Neural progenitor cell (in vitro differentiated cells): ENCODE measurements around the gene JAK3.
A peak's percentile ranks its signal among the peaks of the same experiment; 100 is the strongest.

Source experiments
- EZH2 ChIP-seq: fragments of 200-600 bp; sonication (generic); IDR thresholded peaks from 2 replicates; pipeline ENCODE4 v1.6.1; 2017; ENCODE audit warnings: antibody characterized with exemption, mild to moderate bottlenecking, moderate library complexity
- TF ChIP-seq, protein P1 (sequence below): fragments of 200-600 bp; sonication (generic); IDR thresholded peaks from 2 replicates; pipeline ENCODE4 v1.5.1; 2017; ENCODE audit warnings: antibody characterized with exemption, mild to moderate bottlenecking

DNA sequence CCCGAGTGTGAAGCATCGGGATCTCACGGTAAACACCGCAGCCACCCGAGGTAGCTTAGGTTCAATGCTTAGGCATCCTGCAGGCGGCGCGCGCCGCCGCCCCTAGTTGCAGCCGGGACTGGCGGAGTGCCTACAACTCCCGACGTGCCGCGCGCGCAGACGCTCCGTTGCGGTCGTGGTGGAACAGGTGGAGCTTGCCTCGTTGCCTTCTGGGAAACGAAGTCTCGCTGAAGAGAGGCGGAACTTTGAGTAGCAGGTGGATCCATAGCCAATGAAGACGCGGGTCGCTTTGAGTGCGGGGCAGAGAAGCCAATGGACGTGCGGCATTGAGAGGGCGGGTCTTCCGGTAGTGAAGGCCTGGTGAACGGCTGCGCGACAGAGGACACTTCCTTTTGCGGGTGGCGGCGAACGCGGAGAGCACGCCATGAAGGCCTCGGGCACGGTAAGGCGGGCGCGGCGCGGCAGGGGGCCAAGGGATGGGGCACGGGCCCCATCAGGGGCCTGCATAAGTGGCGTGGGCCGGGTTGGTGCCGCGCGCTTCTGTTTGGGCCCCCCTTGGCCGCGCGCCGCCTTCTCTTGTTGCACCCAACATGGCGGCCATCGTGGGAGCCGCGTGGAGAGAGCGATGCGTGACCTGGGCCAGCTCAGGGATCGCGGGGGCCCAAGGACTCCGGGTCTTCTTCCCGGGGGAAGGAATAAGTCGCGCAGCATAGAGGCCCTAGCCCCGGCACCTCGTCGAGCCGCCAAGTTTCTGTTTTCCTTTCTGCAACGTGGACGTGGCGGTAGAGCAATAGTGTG lies 11.9 kb upstream of the JAK3 start, which contains the start of gene RPL18A:
- TF ChIP-seq, protein P1, sequence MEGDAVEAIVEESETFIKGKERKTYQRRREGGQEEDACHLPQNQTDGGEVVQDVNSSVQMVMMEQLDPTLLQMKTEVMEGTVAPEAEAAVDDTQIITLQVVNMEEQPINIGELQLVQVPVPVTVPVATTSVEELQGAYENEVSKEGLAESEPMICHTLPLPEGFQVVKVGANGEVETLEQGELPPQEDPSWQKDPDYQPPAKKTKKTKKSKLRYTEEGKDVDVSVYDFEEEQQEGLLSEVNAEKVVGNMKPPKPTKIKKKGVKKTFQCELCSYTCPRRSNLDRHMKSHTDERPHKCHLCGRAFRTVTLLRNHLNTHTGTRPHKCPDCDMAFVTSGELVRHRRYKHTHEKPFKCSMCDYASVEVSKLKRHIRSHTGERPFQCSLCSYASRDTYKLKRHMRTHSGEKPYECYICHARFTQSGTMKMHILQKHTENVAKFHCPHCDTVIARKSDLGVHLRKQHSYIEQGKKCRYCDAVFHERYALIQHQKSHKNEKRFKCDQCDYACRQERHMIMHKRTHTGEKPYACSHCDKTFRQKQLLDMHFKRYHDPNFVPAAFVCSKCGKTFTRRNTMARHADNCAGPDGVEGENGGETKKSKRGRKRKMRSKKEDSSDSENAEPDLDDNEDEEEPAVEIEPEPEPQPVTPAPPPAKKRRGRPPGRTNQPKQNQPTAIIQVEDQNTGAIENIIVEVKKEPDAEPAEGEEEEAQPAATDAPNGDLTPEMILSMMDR: peak; percentile 84
- no peak for TF ChIP-seq EZH2
